K562 (cell line): ENCODE results near the gene POU3F1. TPM values are rescaled to one million over a fixed set of nuclear protein-coding genes. Genes with fewer than 3 reads are reported as not detected.

Experiments
- BHLHE40 ChIP-seq: IDR thresholded peaks from 2 replicates; pipeline ENCODE4 v1.6.1; 2011; ENCODE audit warnings: low read length, improper control_type of control experiment
- E2F6 ChIP-seq, 2 experiments: IDR thresholded peaks; 2 replicates each; pipeline ENCODE4 v1.6.1; 2011; ENCODE audit warnings: borderline replicate concordance in 1 of 2, control low read depth in 1 of 2, low read depth in 1 of 2, low read length in 1 of 2, mild to moderate bottlenecking in 1 of 2, mixed read lengths in 1 of 2, moderate library complexity in 1 of 2; ENCODE audit not compliant: insufficient read depth in 1 of 2, insufficient read length in 1 of 2, poor library complexity in 1 of 2, severe bottlenecking in 1 of 2; ENCODE audit errors: extremely low read depth in 1 of 2
- EGR1 ChIP-seq: fragments of 450-650 bp; conservative IDR thresholded peaks from 2 replicates; pipeline ENCODE4 v1.6.1; 2017; ENCODE audit warnings: mild to moderate bottlenecking
- L3MBTL2 ChIP-seq: fragments of 450-650 bp; IDR thresholded peaks from 2 replicates; pipeline ENCODE4 v1.6.1; 2016; ENCODE audit warnings: mild to moderate bottlenecking, moderate library complexity
- MNT ChIP-seq, 2 experiments: fragments of 450-650 bp; conservative IDR thresholded peaks; 2 replicates each; pipeline ENCODE4 v1.6.1; 2017; ENCODE audit warnings: mild to moderate bottlenecking in 2 of 2, moderate library complexity in 2 of 2
- NBN ChIP-seq: fragments of 450-650 bp; IDR thresholded peaks from 2 replicates; pipeline ENCODE4 v1.6.1; 2016; ENCODE audit warnings: low read depth, mild to moderate bottlenecking
- ZNF140 ChIP-seq: fragments of 250-450 bp; sonication (Bioruptor Pico); IDR thresholded peaks from 2 replicates; pipeline ENCODE4 v1.8.0; 2021; ENCODE audit warnings: moderate library complexity, mild to moderate bottlenecking, inconsistent platforms
- polyA plus RNA-seq, 8 experiments: library from polyadenylated mRNA; depleted of rRNA in 4 of 8; stranded (reverse) in 5 of 8; unstranded in 3 of 8; fragments of >200 nt; fragmentation: Nextera tagmentation in 2 of 8; fragmentation: Illumina TruSeq in 1 of 8; extraction: Ambion mirVana in 2 of 8; extraction: Trizol in 1 of 8; gene quantifications; 2 replicates each; pipeline versions ENCODE4 v1.2.1 to v1.2.3, GENCODE V29; 2011 to 2014; ENCODE audit warnings: inconsistent platforms in 1 of 8, missing spikeins in 1 of 8
- total RNA-seq, 7 experiments: library from RNA; depleted of rRNA in 6 of 7; stranded (reverse); fragments of >200 nt in 6 of 7; fragmentation: Illumina TruSeq in 2 of 7; extraction: Trizol in 2 of 7; gene quantifications; 2 replicates each; pipeline versions ENCODE4 v1.2.1 to v1.2.3, GENCODE V29; 2011 to 2021; ENCODE audit warnings: low replicate concordance in 1 of 7
- TF ChIP-seq, protein P1 (sequence below): sonication (generic); formaldehyde crosslinking; IDR thresholded peaks from 2 replicates; pipeline ENCODE4 v1.9.0; 2022; ENCODE audit warnings: mild to moderate bottlenecking, missing genetic modification reagents

The POU3F1 gene
- total and polyA plus RNA-seq, 9 of the 15 experiments (the other 6 are each of a cell fraction or from before 2014, with no cell fraction given): 0.09 TPM; not detected in 8

DNA sequence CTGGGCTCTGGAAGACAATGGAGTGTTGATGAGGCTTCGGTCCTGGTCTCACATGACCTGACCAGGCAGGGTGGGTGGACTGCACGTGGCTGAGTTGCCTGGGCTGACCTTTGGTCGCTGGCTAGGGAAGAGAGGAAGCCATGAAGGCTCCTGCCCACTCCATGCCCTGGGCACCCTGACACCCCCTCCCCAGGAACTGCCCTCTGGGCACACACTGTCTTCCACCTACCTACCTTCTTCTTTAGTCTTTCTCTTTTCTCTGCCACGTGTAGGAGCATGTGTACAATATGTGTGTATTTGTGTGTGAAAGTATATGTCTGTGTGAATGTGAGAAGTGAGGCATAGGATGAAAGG, 15.1 kb downstream of the POU3F1 start (continued):
- 0 out of 2 replicates have a peak, but pooled peaks have one; percentile 46 for TF ChIP-seq BHLHE40
- TF ChIP-seq EGR1: 0 out of 2 replicates have a peak, but pooled peaks have one; percentile 4
- TF ChIP-seq E2F6 (IDR thresholded peaks at IDR 0.05; ENCODE audit: borderline replicate concordance in 1 of 2, extremely low read depth in 1 of 2, insufficient read depth in 1 of 2, insufficient read length in 1 of 2, low read depth in 1 of 2, low read length in 1 of 2, poor library complexity in 1 of 2, severe bottlenecking in 1 of 2): peak in 1 of 2 experiments; percentile 30
- peak; percentile 21; the same call in 1 of the 2 replicates for TF ChIP-seq L3MBTL2
- TF ChIP-seq NBN: no peak
- TF ChIP-seq, protein P1, sequence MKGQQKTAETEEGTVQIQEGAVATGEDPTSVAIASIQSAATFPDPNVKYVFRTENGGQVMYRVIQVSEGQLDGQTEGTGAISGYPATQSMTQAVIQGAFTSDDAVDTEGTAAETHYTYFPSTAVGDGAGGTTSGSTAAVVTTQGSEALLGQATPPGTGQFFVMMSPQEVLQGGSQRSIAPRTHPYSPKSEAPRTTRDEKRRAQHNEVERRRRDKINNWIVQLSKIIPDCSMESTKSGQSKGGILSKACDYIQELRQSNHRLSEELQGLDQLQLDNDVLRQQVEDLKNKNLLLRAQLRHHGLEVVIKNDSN: peak; percentile 32; the same call in 1 of the 2 replicates
- TF ChIP-seq MNT (conservative IDR thresholded peaks at IDR 0.05): 0 out of 4 replicates have a peak, but pooled peaks of 1 of the 2 experiments have one; percentile 21
- TF ChIP-seq ZNF140: no peak
